Psoas muscle (tissue), 8 donors: Measurements from ENCODE around the gene DMPK. TPM values are rescaled to one million over a fixed set of nuclear protein-coding genes. Genes with fewer than 3 reads are reported as not detected.

ENCODE experiments used
- ATAC-seq, 4 donors: fragments of 200-7000 bp; cut with Tn5 transposase; one replicate each; pipeline ENCODE4 v1.9.1; 2020; ENCODE audit warnings: moderate library complexity in 3 of 4, mild to moderate bottlenecking in 2 of 4
- DNase-seq, 2 donors: peaks; one replicate each; pipeline ENCODE4 v3.0.0-alpha.2; 2020
- H3K27ac ChIP-seq: fragments of 200-600 bp; one replicate; pipeline ENCODE4 v1.8.0; 2022
- H3K27me3 ChIP-seq, 3 donors: fragments of 200-600 bp in 1 of 3; one replicate each; pipeline versions ENCODE4 v1.6.1 to v1.8.0; 2013 to 2022; ENCODE audit warnings: low read length in 2 of 3, mild to moderate bottlenecking in 2 of 3, moderate library complexity in 1 of 3; ENCODE audit not compliant: insufficient read depth in 3 of 3
- H3K36me3 ChIP-seq, 2 donors: fragments of 200-600 bp in 1 of 2; one replicate each; pipeline versions ENCODE4 v1.6.1 to v1.8.0; 2013 to 2022; ENCODE audit warnings: low read depth in 1 of 2, mild to moderate bottlenecking in 1 of 2, moderate library complexity in 1 of 2; ENCODE audit not compliant: insufficient read depth in 1 of 2
- H3K4me1 ChIP-seq: fragments of 200-600 bp; one replicate; pipeline ENCODE4 v1.8.0; 2022
- H3K4me3 ChIP-seq: fragments of 200-600 bp; one replicate; pipeline ENCODE4 v1.8.0; 2022; ENCODE audit warnings: mild to moderate bottlenecking
- H3K9me3 ChIP-seq: fragments of 200-600 bp; one replicate; pipeline ENCODE4 v1.8.0; 2022
- WGBS, 3 donors: extraction: QIAGEN DNeasy Blood & Tissue Kit; methylation state at CpG; one replicate each; pipeline versions ENCODE4 v1.1.6 to v1.1.7; 2013; 5-methylcytosine and 5-hydroxymethylcytosine counted together
- intact Hi-C, 2 donors: fragments of 100-400 bp; cut with DNase I; formaldehyde crosslinking; loops; one replicate each; pipeline versions ENCODE4 v1.11.0 to v1.14.2; 2022
- polyA plus RNA-seq, 3 donors: library from polyadenylated mRNA; stranded (reverse); fragments of 200-250 nt; gene quantifications; one replicate each; pipeline ENCODE4 v1.2.3, GENCODE V29; 2013
- total RNA-seq, 4 donors: library from RNA; stranded (reverse); fragmentation: NEBNext Ultra II Directional in 2 of 4; extraction: Animal tissue kit (Norgen Biotek cat#: 25700) in 2 of 4; gene quantifications; one replicate each; pipeline versions ENCODE4 v1.2.1 to v1.2.4, GENCODE V29; 2021 to 2023
- TF ChIP-seq, protein P1 (sequence below): fragments of 200-600 bp; IDR thresholded peaks from one replicate; pipeline ENCODE4 v1.8.0; 2022; ENCODE audit warnings: antibody characterized with exemption
- donor health status: healthy with polysubstance abuse.
- donor health status: DM: no; HTN: no; CAD: no; lungs with moderate emphysema.
- donor health status: Bipolar disorder and iron deficiency.
- donor health status: healthy.
- donor health status: DM: yes; HTN: yes; CAD: no.
- donor health status: DM: no; HTN: no; CAD: no.
- donor health status: DM: no; HTN: no; CAD: no.
- donor health status: DM: yes; HTN: yes; CAD: no.

The DMPK gene
- total and polyA plus RNA-seq, 7 donors, result 53.0 to 617 (median 132) TPM

DNA sequence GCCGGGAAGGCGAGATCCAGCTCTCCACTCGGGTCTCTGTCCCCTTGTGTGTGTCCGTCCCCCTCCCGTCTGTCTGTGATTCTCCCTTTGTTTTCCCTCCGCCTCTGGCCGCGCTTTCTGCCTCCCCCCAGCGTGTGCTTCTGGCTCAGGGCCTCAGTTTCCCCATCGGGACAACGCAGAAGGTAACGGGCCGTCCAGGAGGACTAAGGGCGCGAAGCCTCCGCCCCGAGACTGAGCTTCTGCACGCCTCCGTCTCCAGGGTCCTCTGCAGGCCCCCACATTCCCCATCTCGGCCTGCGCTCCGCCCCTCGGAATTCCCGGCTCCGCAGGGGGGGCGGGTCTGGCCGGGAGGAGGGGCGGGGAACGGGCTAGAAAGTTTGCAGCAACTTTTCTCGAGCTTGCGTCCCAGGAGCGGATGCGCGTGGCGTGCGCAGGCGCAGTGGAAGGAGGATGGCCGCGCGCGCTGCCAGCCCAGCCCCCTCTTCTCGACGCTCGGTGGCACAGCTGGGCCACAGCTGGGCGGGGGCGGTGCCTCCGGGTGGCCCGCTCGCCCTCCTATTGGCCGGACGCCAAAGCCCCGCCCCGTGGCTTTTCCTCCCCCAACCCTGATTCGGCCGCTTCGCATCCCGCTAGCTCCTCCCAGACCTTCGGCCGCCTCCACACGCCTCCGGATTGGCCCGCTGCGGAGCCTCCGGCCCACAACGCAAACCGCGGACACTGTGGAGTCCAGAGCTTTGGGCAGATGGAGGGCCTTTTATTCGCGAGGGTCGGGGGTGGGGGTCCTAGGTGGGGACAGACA is 13.1 kb downstream of the DMPK start, which contains the start of gene SIX5:
Gene SIX5, minus strand, starts transcription at position 269 of the 799 bp plus-strand sequence. CDS start 408 bp downstream, outside the sequence.
- H3K4me1 ChIP-seq, result peaks cover 38% of the 10 kb centered on the region
- ATAC-seq (peak; percentile 51 to 67 (median 59)), DNase-seq (peak; percentile 99)
- 0% methylated on average over 58 to 70 of the region's 70 CpGs for WGBS, 3 donors
- intact Hi-C loops, result loop anchor here in 1 of 2 donors (5.0 kb wide), 1 partner anchor 37 kb away; the partner anchor contains the start of genes FBXO46 and MEIOSIN
- peaks cover 0 to 35% of the 10 kb centered on the region in 2 donors for H3K36me3 ChIP-seq
- no peaks in the 10 kb centered on the region for H3K9me3 ChIP-seq
- H3K27ac ChIP-seq, result peak within 1 kb of the TSS; percentile 95
- H3K4me3 ChIP-seq, result peak within 1 kb of the TSS; percentile 87
- no peaks in the 10 kb centered on the region for H3K27me3 ChIP-seq
- TF ChIP-seq, protein P1, sequence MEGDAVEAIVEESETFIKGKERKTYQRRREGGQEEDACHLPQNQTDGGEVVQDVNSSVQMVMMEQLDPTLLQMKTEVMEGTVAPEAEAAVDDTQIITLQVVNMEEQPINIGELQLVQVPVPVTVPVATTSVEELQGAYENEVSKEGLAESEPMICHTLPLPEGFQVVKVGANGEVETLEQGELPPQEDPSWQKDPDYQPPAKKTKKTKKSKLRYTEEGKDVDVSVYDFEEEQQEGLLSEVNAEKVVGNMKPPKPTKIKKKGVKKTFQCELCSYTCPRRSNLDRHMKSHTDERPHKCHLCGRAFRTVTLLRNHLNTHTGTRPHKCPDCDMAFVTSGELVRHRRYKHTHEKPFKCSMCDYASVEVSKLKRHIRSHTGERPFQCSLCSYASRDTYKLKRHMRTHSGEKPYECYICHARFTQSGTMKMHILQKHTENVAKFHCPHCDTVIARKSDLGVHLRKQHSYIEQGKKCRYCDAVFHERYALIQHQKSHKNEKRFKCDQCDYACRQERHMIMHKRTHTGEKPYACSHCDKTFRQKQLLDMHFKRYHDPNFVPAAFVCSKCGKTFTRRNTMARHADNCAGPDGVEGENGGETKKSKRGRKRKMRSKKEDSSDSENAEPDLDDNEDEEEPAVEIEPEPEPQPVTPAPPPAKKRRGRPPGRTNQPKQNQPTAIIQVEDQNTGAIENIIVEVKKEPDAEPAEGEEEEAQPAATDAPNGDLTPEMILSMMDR, result no peak

DNA sequence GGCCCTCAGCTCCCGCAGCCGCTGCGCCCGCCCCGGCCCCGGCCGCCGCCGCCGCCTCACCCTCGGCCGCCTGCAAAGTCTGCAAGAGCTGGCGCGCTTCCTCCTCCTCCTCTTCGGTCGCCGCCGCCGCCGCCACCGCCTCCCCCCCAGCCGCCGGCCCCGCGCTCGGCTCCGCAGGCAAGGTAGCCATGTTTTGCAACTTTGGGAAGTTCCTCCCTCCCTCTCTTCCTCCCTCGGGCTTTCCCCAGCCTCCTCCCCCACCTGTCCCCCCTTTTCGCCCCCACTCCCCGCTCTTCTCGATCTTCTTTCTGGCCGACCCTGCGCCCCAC is 13.7 kb downstream of the DMPK start:
- Histone ChIP-seq H3K36me3 (peaks cover 0 to 31% of the 10 kb centered on the region in 2 donors), H3K4me1 (peaks cover 40% of the 10 kb centered on the region), H3K4me3 (peak overlapping the region; percentile 87), H3K27me3 (no peaks in the 10 kb centered on the region), H3K9me3 (no peaks in the 10 kb centered on the region), H3K27ac (peak overlapping the region; percentile 95)
- TF ChIP-seq, protein P1, result no peak
- intact Hi-C loops, result loop anchor here in 1 of 2 donors (5.0 kb wide), 1 partner anchor 36 kb away; the partner anchor contains the start of genes FBXO46 and MEIOSIN
- WGBS, 3 donors, result 0 to 2% (median 1%) methylated on average over 17 to 33 of the region's 33 CpGs
- DNase-seq, result peak in 1 of 2 donors; percentile 78
- ATAC-seq, result no peak

GRCh38 chr19:45767881-45768654 is 14.2 kb downstream of the DMPK start:
- Histone ChIP-seq H3K27ac (peak overlapping the region; percentile 95), H3K36me3 (peaks cover 0 to 25% of the 10 kb centered on the region in 2 donors), H3K4me3 (peak overlapping the region; percentile 87), H3K9me3 (no peaks in the 10 kb centered on the region), H3K27me3 (no peaks in the 10 kb centered on the region), H3K4me1 (peaks cover 35% of the 10 kb centered on the region)
- 0 to 1% (median 0%) methylated on average over 70 to 102 of the region's 102 CpGs for WGBS, 3 donors
- DNase-seq (peak; percentile 79 to 88), ATAC-seq (peak; percentile 11 to 16 (median 16))
- TF ChIP-seq, protein P1, result no peak
- intact Hi-C loops, result loop anchor here in 1 of 2 donors (2.0 to 5.0 kb wide), 2 partner anchors 36 to 47 kb away; partner anchors contain the start of genes FBXO46 and MEIOSIN

- Histone ChIP-seq H3K27me3 (no peaks in the 10 kb centered on the region), H3K4me3 (peak overlapping the region; percentile 87), H3K36me3 (peaks cover 0 to 19% of the 10 kb centered on the region in 2 donors), H3K9me3 (no peaks in the 10 kb centered on the region), H3K27ac (peak overlapping the region; percentile 95), H3K4me1 (peaks cover 34% of the 10 kb centered on the region)
- ATAC-seq (peak; percentile 2 to 20 (median 8)), DNase-seq (peak; percentile 83 to 87)
- 0 to 5% (median 4%) methylated on average over 25 to 31 of the region's 31 CpGs for WGBS, 3 donors
- intact Hi-C loops, result loop anchor here in 1 of 2 donors (2.0 to 5.0 kb wide), 2 partner anchors 35 to 47 kb away; partner anchors contain the start of genes FBXO46 and MEIOSIN
- TF ChIP-seq, protein P1, result no peak
Observed at GRCh38 chr19:45767410-45767880, 14.8 kb downstream of the DMPK start.
